ENCODE data around the gene JAK1.

Gene JAK1

GRCh38 chr1:64980745-64981600 is 14.6 kb upstream of the JAK1 start:
- DNase-seq (ENCODE audit: low spot score): peak; percentile 33

GRCh38 chr1:64979358-64979757 is 13.0 kb upstream of the JAK1 start:
- DNase-seq (ENCODE audit: low spot score): no peak

GRCh38 chr1:64976361-64976760 is 10.0 kb upstream of the JAK1 start:
- DNase-seq (ENCODE audit: low spot score): no peak

- peak; percentile 36 for DNase-seq (ENCODE audit: low spot score)
Observed at GRCh38 chr1:64975740-64976139, 9.4 kb upstream of the JAK1 start.

- no peak for DNase-seq (ENCODE audit: low spot score)
Observed at GRCh38 chr1:64975127-64975526, 8.8 kb upstream of the JAK1 start.

GRCh38 chr1:64974288-64974825 is 8.0 kb upstream of the JAK1 start:
- no peak for DNase-seq (ENCODE audit: low spot score)

- DNase-seq (ENCODE audit: low spot score): no peak
Observed at GRCh38 chr1:64973061-64973647, 6.8 kb upstream of the JAK1 start.

DNA sequence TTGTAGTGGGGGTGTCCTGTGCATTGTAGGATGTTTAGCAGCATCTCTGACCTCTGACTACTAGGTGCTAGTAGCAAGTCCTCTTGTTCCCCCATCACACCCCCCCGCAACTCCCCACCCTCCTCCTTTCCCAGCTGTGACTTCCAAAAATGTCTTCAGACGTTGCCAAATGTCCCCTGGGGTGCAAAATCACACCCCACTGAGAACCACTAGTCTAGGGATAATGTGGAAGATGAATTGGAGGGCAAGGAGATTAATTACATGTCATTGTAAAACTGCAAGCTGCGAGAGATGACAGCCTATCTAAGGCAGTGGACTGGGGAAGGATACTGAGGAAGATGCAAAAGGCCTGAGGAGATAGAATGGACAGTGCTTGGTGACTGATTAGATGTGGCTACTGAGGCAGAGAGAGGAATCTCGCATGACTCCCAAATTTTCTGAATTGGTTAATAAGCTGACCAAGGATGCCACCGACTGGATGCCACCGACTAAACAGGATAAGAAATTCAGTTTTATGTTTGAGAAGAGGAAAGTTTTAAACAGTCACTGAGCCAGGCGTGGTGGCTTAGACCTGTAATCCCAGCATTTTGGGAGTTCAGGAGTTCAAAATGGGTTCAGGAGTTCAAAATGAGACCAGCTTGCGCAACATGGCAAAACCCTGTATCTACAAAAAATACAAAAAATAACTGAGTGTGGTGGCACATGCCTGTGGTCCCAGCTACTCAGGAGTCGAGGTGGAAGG is 3.1 kb upstream of the JAK1 start:
- no peak for DNase-seq (ENCODE audit: low spot score)

DNA sequence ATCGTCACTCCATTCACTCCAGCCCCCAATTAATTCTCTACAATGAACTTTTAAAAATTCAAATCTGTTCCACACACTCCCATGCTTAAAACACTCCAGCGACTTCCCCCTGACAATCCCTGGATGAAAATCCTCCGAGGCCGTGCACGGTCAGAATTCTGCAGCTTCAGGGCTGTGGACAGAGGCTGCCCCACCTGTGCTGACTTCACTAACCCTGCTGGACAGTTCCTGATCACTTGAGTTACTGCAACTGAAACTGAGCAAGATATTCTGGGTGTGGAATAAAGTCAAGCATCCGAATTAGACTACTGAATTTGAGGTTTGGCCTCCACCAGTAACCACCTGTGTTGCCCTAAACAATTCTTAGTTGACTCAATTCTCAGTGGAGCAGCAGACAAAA is 1.0 kb upstream of the JAK1 start:
- DNase-seq (ENCODE audit: low spot score): no peak

DNA sequence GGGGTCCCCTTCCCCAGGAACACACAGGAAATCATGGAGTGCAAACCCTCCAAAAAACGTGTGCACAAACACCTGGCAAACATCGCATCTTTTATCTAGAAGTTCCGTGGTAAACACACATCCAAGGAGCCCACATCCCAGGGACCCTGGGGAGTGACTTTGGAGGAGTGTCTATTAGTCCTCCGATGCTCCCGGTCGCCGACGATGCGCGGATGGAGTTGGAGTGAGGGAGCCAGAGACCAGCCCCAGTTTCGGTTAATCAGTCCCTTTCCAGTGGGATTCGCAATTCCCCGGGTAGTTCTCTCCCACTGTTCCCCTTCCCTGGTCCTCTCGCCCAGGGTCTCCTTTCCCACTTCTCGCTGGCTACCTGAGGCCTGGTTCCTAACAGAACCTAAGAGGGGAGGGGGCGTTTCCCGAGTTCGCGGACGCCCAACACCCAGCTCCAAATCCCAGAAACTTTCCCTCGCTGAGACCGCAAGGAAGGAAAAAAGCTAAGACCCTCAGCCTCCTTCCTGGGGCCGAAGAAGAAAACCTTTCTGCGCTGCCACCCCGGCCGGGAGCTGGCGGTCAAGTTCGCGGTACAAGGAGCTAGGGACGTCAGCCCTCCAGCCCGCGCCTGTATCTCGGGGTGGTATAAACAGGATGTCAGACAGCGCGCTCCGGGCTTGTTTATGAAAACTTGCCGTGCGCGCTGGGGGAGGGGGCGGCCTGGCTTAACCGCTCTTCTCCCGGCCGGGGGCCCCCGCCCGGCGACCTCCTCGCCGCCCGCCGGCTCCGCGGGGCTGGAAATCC is 787 bp downstream of the JAK1 start:
- DNase-seq (ENCODE audit: low spot score): peak; percentile 59

DNA sequence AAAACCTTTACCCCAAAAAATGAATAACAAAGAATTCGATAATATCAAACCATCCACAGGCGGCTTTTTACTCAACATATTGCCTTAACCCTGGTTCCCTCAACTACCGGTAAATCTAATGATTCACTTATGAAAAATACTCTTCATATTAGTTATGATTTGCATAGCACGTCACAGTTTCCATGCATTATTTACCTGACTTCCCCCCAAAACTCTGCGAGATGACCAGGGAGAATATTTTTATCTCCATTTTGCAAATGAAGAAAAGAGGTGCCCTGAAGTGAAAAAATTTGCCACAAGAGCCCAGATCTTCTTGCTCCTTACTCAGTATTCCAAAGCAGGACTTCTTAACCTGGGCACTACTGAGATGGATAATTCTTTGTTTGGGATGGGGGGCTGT is 2.9 kb downstream of the JAK1 start:
- no peak for DNase-seq (ENCODE audit: low spot score)

GRCh38 chr1:64962441-64962840 is 3.9 kb downstream of the JAK1 start:
- DNase-seq (ENCODE audit: low spot score): no peak

- DNase-seq (ENCODE audit: low spot score): no peak
Observed at GRCh38 chr1:64961923-64962322, 4.4 kb downstream of the JAK1 start.

- no peak for DNase-seq (ENCODE audit: low spot score)
Observed at GRCh38 chr1:64960731-64961130, 5.6 kb downstream of the JAK1 start.

GRCh38 chr1:64959986-64960385 is 6.4 kb downstream of the JAK1 start:
- DNase-seq (ENCODE audit: low spot score): no peak

GRCh38 chr1:64956733-64957441 is 9.5 kb downstream of the JAK1 start:
- no peak for DNase-seq (ENCODE audit: low spot score)

- peak; percentile 60 for DNase-seq (ENCODE audit: low spot score)
Observed at GRCh38 chr1:64956010-64956640, 10.2 kb downstream of the JAK1 start.

DNA sequence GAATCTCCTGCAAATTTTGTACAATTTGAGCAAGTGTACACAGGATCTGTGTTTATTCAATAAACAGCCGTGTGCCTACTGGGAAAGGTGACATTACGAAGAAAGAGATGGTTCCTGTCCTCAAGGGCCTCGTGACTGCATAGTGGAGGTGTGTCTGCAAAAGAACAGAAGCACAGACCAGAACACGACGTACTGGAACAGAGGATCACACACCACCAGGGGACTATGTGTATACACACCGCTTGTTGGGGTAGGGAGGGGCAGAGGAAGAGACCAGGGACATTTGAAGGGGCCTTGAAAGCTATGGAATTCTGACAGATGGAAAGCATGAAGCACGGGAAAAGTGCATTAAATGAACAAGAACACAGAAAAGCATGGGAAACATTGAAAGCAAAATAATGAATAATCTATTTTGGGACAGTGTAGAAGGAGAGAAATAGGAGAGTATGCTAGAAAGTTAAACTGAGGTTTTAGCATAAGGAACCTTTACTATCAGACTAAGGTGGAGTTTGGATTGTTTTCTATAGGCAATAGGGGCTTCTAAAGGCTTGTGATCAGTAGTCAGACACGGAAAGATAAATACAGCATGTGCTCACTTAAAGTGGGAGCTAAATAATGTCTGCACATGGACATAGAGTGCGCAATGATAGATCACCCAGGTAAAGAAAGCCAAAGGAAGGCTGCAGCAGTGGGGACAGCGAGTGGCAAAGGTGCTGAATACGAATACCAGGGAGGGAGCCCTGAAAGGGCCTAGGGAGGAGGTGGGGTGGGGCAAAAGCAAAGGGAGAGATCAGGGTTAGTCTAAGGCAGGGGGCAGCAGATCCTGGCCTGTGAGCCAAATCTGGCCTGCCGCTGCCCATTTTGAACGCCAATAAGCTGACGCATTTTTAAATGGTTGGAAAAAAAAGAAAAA is 11.0 kb downstream of the JAK1 start:
- no peak for DNase-seq (ENCODE audit: low spot score)

- DNase-seq (ENCODE audit: low spot score): no peak
Observed at GRCh38 chr1:64953241-64953640, 13.1 kb downstream of the JAK1 start.
